ENCODE results near the gene RMP24.

The RMP24 gene

DNA sequence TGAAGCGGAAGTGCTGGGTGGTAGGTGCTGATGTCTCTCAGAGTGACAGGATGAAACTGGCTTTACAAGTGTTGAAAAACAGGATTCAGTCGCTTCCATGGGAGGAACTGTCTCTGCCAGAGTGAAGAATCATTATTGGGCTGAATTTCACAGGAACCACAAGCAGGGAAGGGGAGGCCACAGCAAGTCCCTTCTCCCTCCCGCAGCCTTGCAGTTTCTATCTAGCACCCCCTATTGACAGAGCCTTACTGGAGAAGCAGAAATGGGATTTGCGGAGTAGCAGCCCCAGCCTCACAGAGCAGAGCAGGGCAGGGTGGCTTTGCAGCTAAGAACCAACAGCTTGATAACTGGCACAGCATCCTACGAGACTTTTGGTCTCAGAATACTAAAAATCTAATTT, 33.3 kb upstream of the RMP24 start:
- H3K27me3 ChIP-seq (replicated peaks; ENCODE audit: control insufficient read depth, insufficient read depth, low read length, poor library complexity, severe bottlenecking) = no peaks in the 10 kb centered on the region
- no peak for DNase-seq
- no peak overlapping the region for H3K4me3 ChIP-seq (ENCODE audit: insufficient read depth, low read depth, low read length, poor library complexity, severe bottlenecking)
- no peak overlapping the region for H3K27ac ChIP-seq (ENCODE audit: insufficient read depth, low read length, poor library complexity, severe bottlenecking)
- no peaks in the 10 kb centered on the region for H3K4me1 ChIP-seq (ENCODE audit: control insufficient read depth, insufficient read depth, low read length, poor library complexity, severe bottlenecking)
- no peaks in the 10 kb centered on the region for H3K9me3 ChIP-seq (ENCODE audit: control insufficient read depth, low read length)
- H3K36me3 ChIP-seq (ENCODE audit: control insufficient read depth, insufficient read depth, low read length) = no peaks in the 10 kb centered on the region

DNA sequence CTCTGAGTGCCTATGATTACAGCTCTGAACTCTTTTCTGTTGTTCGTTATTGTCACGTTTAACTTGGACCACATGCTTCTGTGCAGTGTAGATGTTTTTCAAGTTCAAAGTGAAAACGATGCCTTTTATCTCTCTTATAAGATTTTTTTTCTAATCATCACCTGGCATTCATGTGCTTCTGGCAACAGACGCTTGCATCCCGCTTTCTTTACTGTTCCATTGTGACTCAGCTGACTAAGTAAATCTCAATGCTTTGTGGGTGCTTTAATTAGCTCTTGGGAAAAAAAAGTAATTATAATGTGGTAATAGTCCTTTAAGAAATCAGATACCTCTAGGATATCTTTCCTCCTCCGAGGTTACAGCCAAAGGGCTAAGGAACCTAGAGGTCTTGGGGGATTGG, 31.2 kb upstream of the RMP24 start:
- Histone ChIP-seq H3K4me3 (ENCODE audit: insufficient read depth, low read depth, low read length, poor library complexity, severe bottlenecking) (no peak overlapping the region), H3K9me3 (ENCODE audit: control insufficient read depth, low read length) (no peaks in the 10 kb centered on the region), H3K27me3 (replicated peaks; ENCODE audit: control insufficient read depth, insufficient read depth, low read length, poor library complexity, severe bottlenecking) (no peaks in the 10 kb centered on the region), H3K27ac (ENCODE audit: insufficient read depth, low read length, poor library complexity, severe bottlenecking) (no peak overlapping the region), H3K36me3 (ENCODE audit: control insufficient read depth, insufficient read depth, low read length) (no peaks in the 10 kb centered on the region), H3K4me1 (ENCODE audit: control insufficient read depth, insufficient read depth, low read length, poor library complexity, severe bottlenecking) (no peaks in the 10 kb centered on the region)
- DNase-seq = no peak

DNA sequence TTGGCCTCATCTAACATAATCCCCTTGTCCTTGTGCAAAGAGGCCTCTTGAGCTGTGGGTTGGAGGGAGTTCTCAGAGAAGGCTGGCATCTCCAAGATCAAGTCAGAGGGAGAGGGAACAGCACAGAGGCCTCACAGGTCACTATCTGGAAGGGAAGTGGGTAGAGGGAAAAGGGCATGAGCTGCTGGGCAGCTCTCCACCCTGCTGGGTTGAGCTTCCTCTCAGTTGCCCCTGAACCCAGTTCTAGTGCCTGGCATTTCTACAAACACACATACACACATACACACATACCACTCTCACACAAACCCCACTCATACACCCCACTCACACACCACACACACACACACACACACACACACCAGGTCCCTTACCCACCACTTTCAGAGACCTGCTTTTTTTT, 30.3 kb upstream of the RMP24 start:
- H3K27me3 ChIP-seq (replicated peaks; ENCODE audit: control insufficient read depth, insufficient read depth, low read length, poor library complexity, severe bottlenecking) = no peaks in the 10 kb centered on the region

DNA sequence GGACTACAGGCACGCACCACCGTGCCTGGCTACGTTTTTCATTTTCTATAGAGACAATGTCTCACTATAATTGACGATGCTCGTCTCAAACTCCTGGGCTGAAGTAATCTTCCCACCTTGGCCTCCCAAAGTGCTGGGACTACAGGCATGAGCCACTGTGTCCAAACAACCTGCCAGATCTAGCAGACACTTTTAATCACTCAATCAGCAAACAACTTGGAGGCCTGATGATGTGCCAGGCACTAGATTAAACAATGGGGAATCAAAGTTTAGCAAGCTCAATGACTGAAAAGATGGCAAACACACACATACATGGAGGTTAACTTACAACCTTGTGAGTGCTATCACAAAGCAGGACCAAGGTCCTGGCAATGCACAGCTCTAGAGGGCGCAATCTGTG, 29.8 kb upstream of the RMP24 start:
- DNase-seq = no peak
- Histone ChIP-seq H3K4me1 (ENCODE audit: control insufficient read depth, insufficient read depth, low read length, poor library complexity, severe bottlenecking) (no peaks in the 10 kb centered on the region), H3K27ac (ENCODE audit: insufficient read depth, low read length, poor library complexity, severe bottlenecking) (no peak overlapping the region), H3K9me3 (ENCODE audit: control insufficient read depth, low read length) (no peaks in the 10 kb centered on the region), H3K27me3 (replicated peaks; ENCODE audit: control insufficient read depth, insufficient read depth, low read length, poor library complexity, severe bottlenecking) (no peaks in the 10 kb centered on the region), H3K4me3 (ENCODE audit: insufficient read depth, low read depth, low read length, poor library complexity, severe bottlenecking) (no peak overlapping the region), H3K36me3 (ENCODE audit: control insufficient read depth, insufficient read depth, low read length) (no peaks in the 10 kb centered on the region)

More for the DNA sequence above, 30.3 kb upstream of the RMP24 start:
- no peaks in the 10 kb centered on the region for H3K9me3 ChIP-seq (ENCODE audit: control insufficient read depth, low read length)
- H3K27ac ChIP-seq (ENCODE audit: insufficient read depth, low read length, poor library complexity, severe bottlenecking) = no peak overlapping the region
- H3K36me3 ChIP-seq (ENCODE audit: control insufficient read depth, insufficient read depth, low read length) = no peaks in the 10 kb centered on the region
- H3K4me3 ChIP-seq (ENCODE audit: insufficient read depth, low read depth, low read length, poor library complexity, severe bottlenecking) = no peak overlapping the region
- H3K4me1 ChIP-seq (ENCODE audit: control insufficient read depth, insufficient read depth, low read length, poor library complexity, severe bottlenecking) = no peaks in the 10 kb centered on the region
- no peak for DNase-seq

DNA sequence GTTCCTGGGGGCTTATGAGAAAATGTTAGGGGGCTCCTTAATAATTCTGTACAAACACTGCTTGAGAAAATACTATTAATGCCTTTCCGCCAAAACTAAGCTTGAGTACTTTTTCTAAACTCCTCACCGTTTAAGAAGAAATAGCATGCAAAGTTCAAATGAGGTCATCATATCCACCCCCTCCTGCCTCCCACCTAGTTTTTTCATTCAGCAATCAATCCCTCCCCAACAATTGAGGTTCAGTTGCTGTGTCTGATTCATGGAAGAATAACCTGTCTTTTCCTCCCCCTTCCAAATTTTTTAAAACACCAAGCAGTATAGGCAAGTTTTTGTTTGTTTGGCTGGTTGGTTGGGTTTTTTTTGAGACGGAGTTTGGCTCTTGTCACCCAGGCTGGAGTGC, 24.4 kb upstream of the RMP24 start:
- H3K4me3 ChIP-seq (ENCODE audit: insufficient read depth, low read depth, low read length, poor library complexity, severe bottlenecking) = no peak overlapping the region
- no peaks in the 10 kb centered on the region for H3K9me3 ChIP-seq (ENCODE audit: control insufficient read depth, low read length)
- DNase-seq = no peak

DNA sequence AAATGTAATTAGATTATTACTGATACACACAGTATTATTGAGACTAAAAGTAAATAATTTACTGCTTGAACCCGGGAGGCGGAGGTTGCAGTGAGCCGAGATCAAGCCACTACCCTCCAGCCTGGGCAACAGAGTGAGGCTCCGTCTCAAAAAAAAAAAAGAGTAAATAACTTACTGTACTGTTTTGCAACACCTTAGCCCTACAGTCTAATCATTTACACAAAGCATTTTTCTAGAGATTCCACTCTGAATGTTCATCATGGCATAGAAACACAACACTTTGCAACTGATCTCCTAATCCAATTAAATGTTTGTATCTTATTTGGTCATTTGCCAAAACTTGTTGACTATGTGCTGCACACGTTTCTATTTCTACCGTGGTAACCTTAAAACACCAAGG, 23.4 kb upstream of the RMP24 start:
- Histone ChIP-seq H3K27me3 (replicated peaks; ENCODE audit: control insufficient read depth, insufficient read depth, low read length, poor library complexity, severe bottlenecking) (peaks cover 7% of the 10 kb centered on the region), H3K4me3 (ENCODE audit: insufficient read depth, low read depth, low read length, poor library complexity, severe bottlenecking) (no peak overlapping the region), H3K27ac (ENCODE audit: insufficient read depth, low read length, poor library complexity, severe bottlenecking) (no peak overlapping the region), H3K9me3 (ENCODE audit: control insufficient read depth, low read length) (no peaks in the 10 kb centered on the region), H3K4me1 (ENCODE audit: control insufficient read depth, insufficient read depth, low read length, poor library complexity, severe bottlenecking) (peaks cover 6% of the 10 kb centered on the region), H3K36me3 (ENCODE audit: control insufficient read depth, insufficient read depth, low read length) (no peaks in the 10 kb centered on the region)
- no peak for DNase-seq

More for the DNA sequence above, 24.4 kb upstream of the RMP24 start:
- Histone ChIP-seq H3K27ac (ENCODE audit: insufficient read depth, low read length, poor library complexity, severe bottlenecking) (no peak overlapping the region), H3K4me1 (ENCODE audit: control insufficient read depth, insufficient read depth, low read length, poor library complexity, severe bottlenecking) (peaks cover 6% of the 10 kb centered on the region), H3K36me3 (ENCODE audit: control insufficient read depth, insufficient read depth, low read length) (no peaks in the 10 kb centered on the region), H3K27me3 (replicated peaks; ENCODE audit: control insufficient read depth, insufficient read depth, low read length, poor library complexity, severe bottlenecking) (peaks cover 7% of the 10 kb centered on the region)

DNA sequence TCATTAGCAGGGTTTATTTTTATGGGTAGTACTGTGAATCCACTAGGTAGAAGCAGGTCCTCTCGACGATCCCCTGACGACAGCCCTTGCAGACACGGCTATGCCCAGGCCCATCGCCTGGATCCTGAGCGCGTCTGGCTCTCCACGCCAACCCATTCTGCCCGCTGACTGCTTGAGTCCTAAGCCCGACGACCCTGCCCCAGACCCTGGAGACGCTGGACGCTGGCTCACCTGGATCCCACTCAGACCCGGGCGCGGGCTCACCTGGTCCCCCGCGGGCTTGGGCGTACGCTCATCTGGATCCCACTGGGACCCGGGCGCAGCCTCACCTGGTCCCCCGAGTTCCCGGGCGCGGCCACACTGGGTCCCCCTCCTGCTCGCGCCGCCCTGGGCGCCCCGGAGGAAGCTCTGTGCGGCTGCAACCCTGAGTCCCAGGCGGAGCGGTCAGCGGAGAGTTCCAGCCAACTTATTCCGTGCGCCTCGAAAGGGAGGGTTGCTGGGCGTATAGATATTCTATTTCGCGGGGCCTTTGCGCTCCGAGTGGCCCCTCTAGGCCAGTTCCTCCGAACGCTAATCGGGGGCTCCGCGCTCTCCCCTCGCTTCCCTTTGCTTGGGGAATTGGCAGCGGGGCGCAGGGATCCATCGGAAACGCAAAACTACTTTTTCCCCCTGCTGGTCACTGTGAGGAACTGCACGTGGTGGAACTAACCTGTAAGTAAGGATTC, 22.4 kb upstream of the RMP24 start:
- peak in 2 of 3 donors; percentile 21 to 33 for DNase-seq
- peaks cover 6% of the 10 kb centered on the region for H3K4me1 ChIP-seq (ENCODE audit: control insufficient read depth, insufficient read depth, low read length, poor library complexity, severe bottlenecking)

DNA sequence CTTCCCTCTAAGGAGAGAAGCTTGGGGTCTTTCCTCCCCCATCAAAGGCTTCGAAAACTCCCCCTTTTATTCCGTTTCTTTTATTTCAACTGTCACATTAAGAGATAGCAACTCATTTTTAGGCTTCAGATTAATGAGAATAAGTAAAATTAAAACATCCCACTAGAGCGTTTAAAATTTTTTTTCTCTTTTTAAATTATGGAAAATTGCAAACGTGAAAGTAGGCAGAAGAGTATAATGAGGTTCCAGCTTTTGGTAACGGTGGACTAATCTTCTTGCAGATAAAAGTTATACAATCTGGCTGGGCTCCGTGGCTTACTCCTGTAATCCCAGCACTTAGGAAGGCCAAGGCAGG, 21.9 kb upstream of the RMP24 start:
- Histone ChIP-seq H3K27ac (ENCODE audit: insufficient read depth, low read length, poor library complexity, severe bottlenecking) (no peak overlapping the region), H3K4me1 (ENCODE audit: control insufficient read depth, insufficient read depth, low read length, poor library complexity, severe bottlenecking) (peaks cover 6% of the 10 kb centered on the region), H3K27me3 (replicated peaks; ENCODE audit: control insufficient read depth, insufficient read depth, low read length, poor library complexity, severe bottlenecking) (peaks cover 7% of the 10 kb centered on the region), H3K4me3 (ENCODE audit: insufficient read depth, low read depth, low read length, poor library complexity, severe bottlenecking) (peak overlapping the region; percentile 65), H3K36me3 (ENCODE audit: control insufficient read depth, insufficient read depth, low read length) (no peaks in the 10 kb centered on the region), H3K9me3 (ENCODE audit: control insufficient read depth, low read length) (no peaks in the 10 kb centered on the region)
- DNase-seq = no peak

More for the DNA sequence above, 22.4 kb upstream of the RMP24 start:
- H3K4me3 ChIP-seq (ENCODE audit: insufficient read depth, low read depth, low read length, poor library complexity, severe bottlenecking) = peak overlapping the region; percentile 65
- no peaks in the 10 kb centered on the region for H3K9me3 ChIP-seq (ENCODE audit: control insufficient read depth, low read length)
- peaks cover 7% of the 10 kb centered on the region for H3K27me3 ChIP-seq (replicated peaks; ENCODE audit: control insufficient read depth, insufficient read depth, low read length, poor library complexity, severe bottlenecking)
- H3K36me3 ChIP-seq (ENCODE audit: control insufficient read depth, insufficient read depth, low read length) = no peaks in the 10 kb centered on the region
- no peak overlapping the region for H3K27ac ChIP-seq (ENCODE audit: insufficient read depth, low read length, poor library complexity, severe bottlenecking)

DNA sequence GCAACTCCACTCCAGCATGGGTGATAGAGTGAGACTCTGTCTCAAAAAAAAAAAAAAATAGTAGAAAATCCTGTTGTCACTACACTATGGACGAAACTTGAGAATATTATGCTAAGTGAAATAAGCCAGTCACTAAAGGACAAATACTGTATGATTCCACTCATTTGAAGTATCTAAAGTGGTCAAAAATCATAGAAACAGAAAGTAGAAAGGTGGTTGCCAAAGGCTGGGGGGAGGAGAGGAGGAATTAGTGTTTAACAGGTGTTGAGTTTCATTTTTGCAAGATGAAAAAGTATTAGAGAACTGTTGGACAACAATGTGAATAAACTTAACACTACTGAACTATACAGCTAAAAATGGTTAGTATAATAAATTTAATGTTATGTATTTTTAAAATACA, 18.8 kb upstream of the RMP24 start:
- H3K27me3 ChIP-seq (replicated peaks; ENCODE audit: control insufficient read depth, insufficient read depth, low read length, poor library complexity, severe bottlenecking) = peaks cover 7% of the 10 kb centered on the region
- no peak overlapping the region for H3K4me3 ChIP-seq (ENCODE audit: insufficient read depth, low read depth, low read length, poor library complexity, severe bottlenecking)
- no peak overlapping the region for H3K27ac ChIP-seq (ENCODE audit: insufficient read depth, low read length, poor library complexity, severe bottlenecking)
- peaks cover 6% of the 10 kb centered on the region for H3K4me1 ChIP-seq (ENCODE audit: control insufficient read depth, insufficient read depth, low read length, poor library complexity, severe bottlenecking)
- no peaks in the 10 kb centered on the region for H3K9me3 ChIP-seq (ENCODE audit: control insufficient read depth, low read length)
- no peaks in the 10 kb centered on the region for H3K36me3 ChIP-seq (ENCODE audit: control insufficient read depth, insufficient read depth, low read length)
- no peak for DNase-seq

DNA sequence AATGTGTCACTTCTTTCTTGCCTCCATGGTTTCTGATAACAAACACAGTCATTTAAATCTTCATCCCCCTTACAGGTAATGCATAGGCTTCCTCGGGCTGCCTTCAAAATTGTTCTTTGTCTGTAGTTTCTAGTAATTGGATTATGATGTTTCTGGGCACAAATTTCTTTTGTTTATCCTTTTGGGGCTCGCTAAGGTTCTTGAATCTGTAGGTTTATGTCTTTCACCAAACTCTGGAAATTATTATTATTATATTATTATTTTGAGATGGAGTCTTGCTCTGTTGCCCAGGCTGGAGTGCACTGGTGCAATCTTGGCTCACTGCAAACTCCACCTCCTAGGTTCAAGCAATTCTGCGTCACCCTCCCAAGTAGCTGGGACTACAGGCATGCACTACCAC, 16.3 kb upstream of the RMP24 start:
- H3K4me1 ChIP-seq (ENCODE audit: control insufficient read depth, insufficient read depth, low read length, poor library complexity, severe bottlenecking) = no peaks in the 10 kb centered on the region
- no peaks in the 10 kb centered on the region for H3K9me3 ChIP-seq (ENCODE audit: control insufficient read depth, low read length)
- no peaks in the 10 kb centered on the region for H3K27me3 ChIP-seq (replicated peaks; ENCODE audit: control insufficient read depth, insufficient read depth, low read length, poor library complexity, severe bottlenecking)
- no peaks in the 10 kb centered on the region for H3K36me3 ChIP-seq (ENCODE audit: control insufficient read depth, insufficient read depth, low read length)
- no peak overlapping the region for H3K27ac ChIP-seq (ENCODE audit: insufficient read depth, low read length, poor library complexity, severe bottlenecking)
- no peak overlapping the region for H3K4me3 ChIP-seq (ENCODE audit: insufficient read depth, low read depth, low read length, poor library complexity, severe bottlenecking)
- no peak for DNase-seq

Data from effector memory CD4-positive, alpha-beta T cell (primary cell).